ENCODE data around the gene GPHB5.

GPHB5 gene

DNA sequence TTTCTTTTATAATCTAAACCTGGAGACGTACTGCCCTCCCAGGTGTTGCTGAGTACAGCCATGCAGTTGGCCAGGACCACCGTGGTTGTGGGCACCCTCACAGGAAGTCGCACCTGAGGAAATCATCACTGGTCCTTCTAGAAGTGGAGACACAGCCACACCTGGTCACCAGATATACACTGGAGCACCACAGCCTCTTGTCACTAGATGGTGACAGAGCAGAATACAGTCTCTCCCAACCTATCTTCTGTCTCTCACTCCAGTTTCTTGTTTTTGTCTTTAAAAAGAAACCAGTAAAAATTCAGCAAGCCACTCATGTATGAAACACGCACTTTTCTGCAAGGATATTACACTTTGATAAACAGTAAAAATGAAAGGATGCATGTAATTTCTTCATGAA lies 43.1 kb upstream of the GPHB5 start:
- Histone ChIP-seq H3K4me1 (ENCODE audit: control insufficient read depth, low read length) (no peaks in the 10 kb centered on the region), H3K9me2 (replicated peaks; ENCODE audit: control insufficient read depth, low read length) (no peaks in the 10 kb centered on the region), H3K4me3 (ENCODE audit: low read length) (no peak overlapping the region), H3K27me3 (ENCODE audit: control insufficient read depth, low read length) (peaks cover 12% of the 10 kb centered on the region; the same call in 1 of the 2 replicates), H4K20me1 (ENCODE audit: control insufficient read depth, insufficient read depth, low read depth, low read length) (no peaks in the 10 kb centered on the region), H3K79me2 (ENCODE audit: control insufficient read depth, low read length) (no peaks in the 10 kb centered on the region), H3K4me2 (ENCODE audit: low read length) (no peak overlapping the region), H3K27ac (ENCODE audit: low read depth, low read length) (no peak overlapping the region), H3F3A (ENCODE audit: control insufficient read depth, insufficient read depth) (no peaks in the 10 kb centered on the region), H3K36me3 (ENCODE audit: control insufficient read depth, low read length) (no peaks in the 10 kb centered on the region), H3K9me3 (ENCODE audit: control insufficient read depth, insufficient read depth, low read length) (no peaks in the 10 kb centered on the region)
- no peak for TF ChIP-seq EZH2phosphoT487 (IDR thresholded peaks at IDR 0.05; ENCODE audit: borderline replicate concordance, low read length)

DNA sequence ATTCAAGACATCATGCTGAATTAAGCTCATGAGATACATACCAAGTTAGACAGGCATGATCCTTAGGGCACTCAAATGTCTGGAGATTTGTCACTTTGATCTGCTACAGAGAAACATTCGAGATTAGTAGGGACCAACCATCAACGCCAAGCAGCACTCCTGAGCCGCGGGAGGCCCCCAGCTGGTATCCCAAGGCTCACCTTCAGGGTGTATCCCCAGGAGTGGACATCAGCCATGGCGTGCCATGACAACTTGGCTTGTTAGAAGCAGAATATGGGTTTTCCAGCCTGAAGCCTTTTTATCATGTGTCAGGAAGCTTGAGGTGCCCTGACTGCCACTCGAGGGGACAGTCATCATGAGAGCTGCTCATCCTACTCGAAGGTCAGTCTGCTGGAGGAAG lies 39.1 kb upstream of the GPHB5 start:
- Histone ChIP-seq H3K4me1 (ENCODE audit: control insufficient read depth, low read length) (no peaks in the 10 kb centered on the region), H3K9me2 (replicated peaks; ENCODE audit: control insufficient read depth, low read length) (no peaks in the 10 kb centered on the region), H3K27me3 (ENCODE audit: control insufficient read depth, low read length) (peaks cover 12% of the 10 kb centered on the region; the same call in 1 of the 2 replicates), H3K36me3 (ENCODE audit: control insufficient read depth, low read length) (no peaks in the 10 kb centered on the region), H3K4me3 (ENCODE audit: low read length) (no peak overlapping the region), H3F3A (ENCODE audit: control insufficient read depth, insufficient read depth) (no peaks in the 10 kb centered on the region), H3K79me2 (ENCODE audit: control insufficient read depth, low read length) (no peaks in the 10 kb centered on the region), H3K4me2 (ENCODE audit: low read length) (no peak overlapping the region), H3K27ac (ENCODE audit: low read depth, low read length) (no peak overlapping the region), H4K20me1 (ENCODE audit: control insufficient read depth, insufficient read depth, low read depth, low read length) (no peaks in the 10 kb centered on the region), H3K9me3 (ENCODE audit: control insufficient read depth, insufficient read depth, low read length) (no peaks in the 10 kb centered on the region)
- TF ChIP-seq, protein P1, sequence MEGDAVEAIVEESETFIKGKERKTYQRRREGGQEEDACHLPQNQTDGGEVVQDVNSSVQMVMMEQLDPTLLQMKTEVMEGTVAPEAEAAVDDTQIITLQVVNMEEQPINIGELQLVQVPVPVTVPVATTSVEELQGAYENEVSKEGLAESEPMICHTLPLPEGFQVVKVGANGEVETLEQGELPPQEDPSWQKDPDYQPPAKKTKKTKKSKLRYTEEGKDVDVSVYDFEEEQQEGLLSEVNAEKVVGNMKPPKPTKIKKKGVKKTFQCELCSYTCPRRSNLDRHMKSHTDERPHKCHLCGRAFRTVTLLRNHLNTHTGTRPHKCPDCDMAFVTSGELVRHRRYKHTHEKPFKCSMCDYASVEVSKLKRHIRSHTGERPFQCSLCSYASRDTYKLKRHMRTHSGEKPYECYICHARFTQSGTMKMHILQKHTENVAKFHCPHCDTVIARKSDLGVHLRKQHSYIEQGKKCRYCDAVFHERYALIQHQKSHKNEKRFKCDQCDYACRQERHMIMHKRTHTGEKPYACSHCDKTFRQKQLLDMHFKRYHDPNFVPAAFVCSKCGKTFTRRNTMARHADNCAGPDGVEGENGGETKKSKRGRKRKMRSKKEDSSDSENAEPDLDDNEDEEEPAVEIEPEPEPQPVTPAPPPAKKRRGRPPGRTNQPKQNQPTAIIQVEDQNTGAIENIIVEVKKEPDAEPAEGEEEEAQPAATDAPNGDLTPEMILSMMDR (IDR thresholded peaks at IDR 0.05; ENCODE audit: low read depth, low read length, poor library complexity, severe bottlenecking), result no peak
- TF ChIP-seq EZH2phosphoT487 (IDR thresholded peaks at IDR 0.05; ENCODE audit: borderline replicate concordance, low read length), result no peak

DNA sequence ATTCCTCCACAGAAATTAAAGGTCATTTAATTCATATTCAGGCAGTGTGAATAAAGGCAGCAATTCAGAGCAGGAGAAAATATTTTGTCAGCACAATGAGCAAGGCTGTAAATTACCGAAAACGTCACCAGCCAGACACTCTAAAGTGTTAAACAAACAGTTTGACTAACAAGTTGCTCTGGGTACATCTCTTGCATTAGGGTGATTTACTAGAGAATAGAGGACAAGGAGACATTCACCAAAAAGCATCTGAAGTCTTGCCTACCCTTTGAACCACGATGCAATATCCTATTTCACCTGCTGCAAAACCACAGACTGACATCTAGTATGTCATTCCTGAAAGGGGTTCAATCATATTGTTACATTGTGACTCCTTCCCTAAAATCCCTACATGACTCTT lies 27.1 kb upstream of the GPHB5 start:
- 0 out of 2 replicates have a peak, but pooled peaks cover 6% of the 10 kb centered on the region for H3K27me3 ChIP-seq (ENCODE audit: control insufficient read depth, low read length)
- H3K9me2 ChIP-seq (replicated peaks; ENCODE audit: control insufficient read depth, low read length), result no peaks in the 10 kb centered on the region
- H3F3A ChIP-seq (ENCODE audit: control insufficient read depth, insufficient read depth), result no peaks in the 10 kb centered on the region

DNA sequence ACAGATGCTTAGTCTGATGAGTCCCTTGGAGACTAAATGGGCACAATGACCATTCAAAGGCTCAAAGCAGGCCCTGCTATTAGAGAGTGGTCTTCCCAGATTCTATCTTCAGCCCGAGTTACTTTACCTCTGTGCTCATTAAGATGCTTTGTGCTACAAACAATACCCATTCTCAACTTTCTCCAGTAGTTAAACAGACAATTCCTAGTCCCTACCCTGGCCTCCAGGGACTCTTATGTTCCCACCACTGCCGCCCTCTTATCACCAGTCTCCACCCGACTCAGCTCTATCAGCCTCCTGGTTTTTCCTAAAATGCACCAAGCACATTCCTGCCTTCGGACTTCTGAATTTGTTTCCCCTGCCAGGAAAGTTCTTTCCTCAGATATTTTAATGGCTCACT lies 25.6 kb upstream of the GPHB5 start:
- TF ChIP-seq, protein P1 (IDR thresholded peaks at IDR 0.05; ENCODE audit: low read depth, low read length, poor library complexity, severe bottlenecking), result no peak
- TF ChIP-seq EZH2phosphoT487 (IDR thresholded peaks at IDR 0.05; ENCODE audit: borderline replicate concordance, low read length), result no peak
- Histone ChIP-seq H3K9me2 (replicated peaks; ENCODE audit: control insufficient read depth, low read length) (no peaks in the 10 kb centered on the region), H3K27me3 (ENCODE audit: control insufficient read depth, low read length) (peaks cover 4% of the 10 kb centered on the region; the same call in 1 of the 2 replicates), H3K79me2 (ENCODE audit: control insufficient read depth, low read length) (no peaks in the 10 kb centered on the region), H3K4me2 (ENCODE audit: low read length) (no peak overlapping the region), H3K4me1 (ENCODE audit: control insufficient read depth, low read length) (no peaks in the 10 kb centered on the region), H3F3A (ENCODE audit: control insufficient read depth, insufficient read depth) (no peaks in the 10 kb centered on the region), H3K9me3 (ENCODE audit: control insufficient read depth, insufficient read depth, low read length) (no peaks in the 10 kb centered on the region), H4K20me1 (ENCODE audit: control insufficient read depth, insufficient read depth, low read depth, low read length) (no peaks in the 10 kb centered on the region), H3K27ac (ENCODE audit: low read depth, low read length) (no peak overlapping the region), H3K36me3 (ENCODE audit: control insufficient read depth, low read length) (no peaks in the 10 kb centered on the region), H3K4me3 (ENCODE audit: low read length) (no peak overlapping the region)

More for the DNA sequence above, 27.1 kb upstream of the GPHB5 start:
- TF ChIP-seq EZH2phosphoT487 (IDR thresholded peaks at IDR 0.05; ENCODE audit: borderline replicate concordance, low read length), result no peak
- TF ChIP-seq, protein P1 (IDR thresholded peaks at IDR 0.05; ENCODE audit: low read depth, low read length, poor library complexity, severe bottlenecking), result no peak
- Histone ChIP-seq H3K4me1 (ENCODE audit: control insufficient read depth, low read length) (no peaks in the 10 kb centered on the region), H3K9me3 (ENCODE audit: control insufficient read depth, insufficient read depth, low read length) (no peaks in the 10 kb centered on the region), H3K4me3 (ENCODE audit: low read length) (no peak overlapping the region), H3K4me2 (ENCODE audit: low read length) (no peak overlapping the region), H3K79me2 (ENCODE audit: control insufficient read depth, low read length) (no peaks in the 10 kb centered on the region), H4K20me1 (ENCODE audit: control insufficient read depth, insufficient read depth, low read depth, low read length) (no peaks in the 10 kb centered on the region), H3K36me3 (ENCODE audit: control insufficient read depth, low read length) (no peaks in the 10 kb centered on the region), H3K27ac (ENCODE audit: low read depth, low read length) (no peak overlapping the region)

Data from DOHH2 (cell line).